NCI-H1417 (cell line): ENCODE measurements around the gene PDE1C.
"Not testable (repeated sequence)": the region's sequence is repeated elsewhere in the genome, so short reads cannot be mapped to it uniquely, and the experiment has no call there.

Experiments used
- DNase-seq, 3 experiments: peaks; one replicate each; lab custom pipeline; 2025; lab: John Stamatoyannopoulos, UW

Gene PDE1C

GRCh38 chr7:32043688-32044087 lies 26.5 kb downstream of the PDE1C start:
- DNase-seq: no peak

DNA sequence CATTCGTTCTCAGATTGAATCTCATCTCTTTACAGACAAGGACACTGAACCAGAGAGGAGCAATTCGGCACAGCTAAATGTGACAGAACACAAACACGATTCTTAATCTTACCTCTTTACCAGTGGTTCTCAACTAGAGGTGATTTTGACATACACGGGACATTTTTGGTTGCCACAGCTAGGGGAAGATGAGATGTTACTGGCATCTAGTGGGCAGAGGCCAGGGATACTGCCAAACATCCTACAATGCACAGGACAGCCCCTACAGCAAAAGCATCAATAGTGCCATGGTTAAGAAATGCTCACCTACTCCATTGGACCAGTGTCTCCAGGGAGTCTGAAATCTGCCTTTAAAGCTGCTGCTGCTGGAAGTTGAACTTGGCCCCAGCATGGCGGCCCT lies 27.3 kb downstream of the PDE1C start:
- DNase-seq: no peak

GRCh38 chr7:32039000-32039756 lies 31.0 kb downstream of the PDE1C start:
- peak in 1 of 3 experiments; percentile 6 for DNase-seq

DNA sequence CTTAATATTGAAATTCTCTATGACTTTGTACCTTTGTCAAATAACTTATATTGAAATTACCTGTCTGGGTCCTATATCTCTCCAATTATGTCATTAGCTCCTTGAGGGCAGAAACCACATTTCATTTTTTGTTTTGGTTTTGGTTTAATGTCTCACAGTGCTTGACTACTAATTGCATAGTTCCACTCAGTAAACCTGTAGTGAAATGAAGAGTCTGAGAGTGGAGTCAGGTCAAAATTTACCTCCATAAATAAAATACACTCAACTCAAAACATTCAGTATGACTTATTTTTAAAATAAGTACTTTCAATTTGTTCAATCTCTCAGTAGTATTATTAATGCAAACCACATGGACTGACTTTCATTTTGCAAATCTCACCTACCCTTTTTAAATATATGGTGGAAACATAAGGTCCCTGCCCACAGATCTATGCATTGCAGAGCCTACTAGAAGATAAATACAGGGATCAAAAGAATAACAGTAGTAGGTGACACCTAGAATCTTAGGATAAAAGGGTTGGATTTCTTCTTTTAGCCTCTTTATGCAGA lies 32.5 kb downstream of the PDE1C start:
- DNase-seq: no peak

DNA sequence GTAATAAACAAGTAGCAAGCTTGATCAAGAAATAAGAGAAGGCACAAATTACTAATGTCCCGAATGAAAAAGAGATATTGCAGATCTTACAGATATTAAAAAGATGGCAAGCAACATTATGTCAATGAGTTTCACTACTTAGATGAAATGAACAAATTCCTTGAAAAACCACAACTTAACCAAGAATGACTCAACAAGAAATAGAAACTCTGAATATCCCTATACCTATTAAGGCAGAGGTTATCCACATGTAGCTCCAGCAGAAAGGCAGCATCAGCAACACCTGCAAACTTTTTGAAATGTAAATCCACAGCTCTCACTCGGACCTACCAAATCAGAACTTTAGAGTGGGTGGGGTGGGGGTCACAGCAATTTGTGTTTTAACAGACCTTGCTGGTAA lies 33.6 kb downstream of the PDE1C start:
- no peak for DNase-seq

GRCh38 chr7:32034052-32034451 lies 36.2 kb downstream of the PDE1C start:
- DNase-seq: peak in 1 of 3 experiments; percentile 21

GRCh38 chr7:32033006-32033405 lies 37.2 kb downstream of the PDE1C start:
- no peak for DNase-seq

DNA sequence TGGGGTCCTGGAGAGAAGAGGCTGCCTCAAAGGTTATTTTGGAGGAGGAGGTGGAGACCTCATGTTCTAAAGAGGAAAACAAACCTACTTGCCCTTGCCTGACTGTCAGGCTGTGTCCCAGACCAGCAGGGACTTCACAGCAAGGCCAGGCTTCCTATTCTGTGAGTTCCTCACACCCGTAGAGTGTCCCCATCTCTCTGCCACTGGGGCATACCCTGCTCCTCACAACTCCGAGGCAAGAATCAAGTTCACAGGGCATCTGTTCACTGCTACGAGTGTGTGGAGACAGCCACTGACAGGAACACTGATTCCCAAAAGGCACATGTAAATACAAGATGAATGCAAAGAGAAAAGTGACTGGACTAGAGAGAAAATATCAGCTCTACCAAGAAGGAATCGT lies 38.0 kb downstream of the PDE1C start:
- no peak for DNase-seq

DNA sequence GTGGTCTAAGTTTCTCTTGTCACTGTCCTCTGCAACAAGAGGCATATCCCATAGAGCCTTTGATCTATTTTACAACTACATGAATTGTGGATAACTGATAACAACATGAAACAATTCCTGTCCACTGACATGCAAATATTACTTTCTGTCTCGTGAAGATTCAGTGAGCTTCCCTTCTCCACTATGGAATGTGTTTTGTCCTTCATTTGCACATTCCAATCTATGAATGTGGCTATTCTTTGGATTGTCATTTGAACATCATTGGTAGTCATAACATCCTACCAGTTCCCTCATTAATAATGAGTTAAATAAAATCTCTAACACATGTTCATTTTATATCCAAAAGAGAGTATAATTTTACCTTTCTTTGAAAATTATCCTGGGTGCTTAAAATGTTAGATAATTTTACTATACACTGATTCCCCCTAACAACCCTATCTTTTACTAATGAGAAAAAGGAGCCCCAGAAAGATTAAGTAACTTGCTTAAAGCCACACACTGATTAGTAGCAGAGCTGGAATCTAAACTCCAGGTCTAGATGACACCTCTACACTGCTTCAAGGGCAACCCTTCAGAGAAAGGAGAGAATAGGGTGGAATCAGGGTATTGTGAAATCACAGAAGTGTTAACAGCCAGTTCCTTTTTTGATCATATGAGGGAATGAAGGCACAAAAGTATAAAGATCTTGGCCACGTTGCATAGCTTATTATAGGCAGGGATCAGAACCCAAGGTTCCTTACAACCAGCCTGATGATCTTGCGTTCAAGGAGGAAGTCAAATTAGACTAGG lies 39.1 kb downstream of the PDE1C start:
- no peak for DNase-seq

DNA sequence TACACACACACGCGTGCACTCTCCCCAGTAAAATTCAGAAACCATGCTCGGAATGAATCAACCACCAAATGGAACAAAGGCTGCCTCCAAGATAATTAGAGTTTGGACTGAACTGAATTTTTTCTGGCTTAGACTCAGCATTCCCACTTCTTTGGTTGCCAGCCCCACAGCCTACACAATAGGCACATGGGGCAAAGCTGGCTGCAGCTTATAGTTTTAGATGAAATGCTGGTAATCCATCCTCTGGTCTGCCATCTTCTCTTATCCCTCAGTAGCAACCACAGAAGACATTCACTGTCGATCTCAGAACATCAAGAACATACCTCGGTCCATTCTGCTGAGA lies 44.2 kb downstream of the PDE1C start:
- no peak for DNase-seq

- DNase-seq: no peak
Observed at GRCh38 chr7:32025381-32026082, 44.7 kb downstream of the PDE1C start.

- DNase-seq: no peak
Observed at GRCh38 chr7:32023376-32023775, 46.8 kb downstream of the PDE1C start.

DNA sequence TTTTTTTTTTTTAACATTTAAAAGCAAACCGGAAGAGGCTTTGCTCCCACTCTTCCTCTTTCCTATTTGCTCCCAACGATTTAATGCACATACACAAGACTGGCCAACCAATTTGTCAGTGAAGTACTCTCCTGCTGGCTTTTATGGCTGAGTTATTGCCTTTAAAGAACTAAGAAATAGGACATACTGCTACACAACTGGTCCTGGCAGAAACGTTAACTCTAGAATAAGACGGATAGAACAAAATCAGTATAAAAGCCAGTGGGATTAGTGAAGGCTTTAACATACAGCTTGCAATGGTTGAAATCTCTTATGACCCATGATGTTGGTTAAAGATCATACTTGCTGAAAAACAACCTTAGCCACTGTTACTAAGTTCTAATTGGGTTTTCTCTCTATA lies 47.2 kb downstream of the PDE1C start:
- no peak for DNase-seq

DNA sequence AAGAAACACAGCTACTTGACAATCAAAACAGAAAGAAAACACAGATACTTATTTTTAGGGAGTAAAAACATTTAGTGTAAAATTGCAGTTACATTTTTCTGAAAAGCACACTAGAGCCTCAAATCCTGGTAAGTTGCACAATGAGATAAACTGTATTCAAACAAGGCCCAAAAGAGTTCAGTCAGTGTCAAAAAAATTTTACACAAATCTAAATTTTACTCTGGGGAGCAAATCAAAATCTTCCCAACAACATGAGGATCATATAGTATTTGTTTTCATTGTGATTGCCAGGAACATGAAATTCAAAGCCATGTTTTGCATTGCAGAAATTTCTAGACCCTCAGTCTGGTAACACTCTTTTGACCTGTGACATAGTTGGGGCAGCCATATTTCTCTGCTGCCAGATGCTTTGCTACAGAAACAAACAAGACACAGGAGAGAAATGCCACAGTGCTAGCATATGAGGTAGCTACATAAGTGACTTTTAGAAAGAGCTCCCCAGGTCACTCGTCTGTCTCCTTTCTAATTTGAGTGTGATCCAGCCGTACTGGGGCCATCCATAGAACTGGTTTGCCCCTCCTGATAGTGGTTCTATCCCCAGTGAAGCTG lies 49.6 kb downstream of the PDE1C start:
- no peak for DNase-seq

GRCh38 chr7:32018845-32019578 lies 51.2 kb downstream of the PDE1C start:
- no peak for DNase-seq

DNA sequence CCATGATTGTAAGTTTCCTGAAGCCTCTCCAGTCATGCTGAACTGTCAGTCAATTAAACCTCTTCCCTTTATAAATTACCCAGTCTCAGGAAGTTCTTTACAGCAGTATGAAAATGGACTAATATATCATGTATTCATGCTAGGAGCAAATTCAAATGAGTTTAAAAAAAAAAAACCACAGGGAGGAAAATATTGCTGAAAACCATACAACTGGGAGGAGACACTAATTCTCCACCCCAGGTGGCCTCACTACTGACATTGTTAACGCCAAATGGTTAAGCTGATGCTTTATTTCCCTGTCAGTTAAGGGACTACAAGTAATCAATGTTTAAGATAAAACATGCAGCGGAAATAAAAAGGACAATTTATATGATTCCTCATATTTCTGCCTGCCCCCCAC lies 55.1 kb downstream of the PDE1C start:
- no peak for DNase-seq

DNA sequence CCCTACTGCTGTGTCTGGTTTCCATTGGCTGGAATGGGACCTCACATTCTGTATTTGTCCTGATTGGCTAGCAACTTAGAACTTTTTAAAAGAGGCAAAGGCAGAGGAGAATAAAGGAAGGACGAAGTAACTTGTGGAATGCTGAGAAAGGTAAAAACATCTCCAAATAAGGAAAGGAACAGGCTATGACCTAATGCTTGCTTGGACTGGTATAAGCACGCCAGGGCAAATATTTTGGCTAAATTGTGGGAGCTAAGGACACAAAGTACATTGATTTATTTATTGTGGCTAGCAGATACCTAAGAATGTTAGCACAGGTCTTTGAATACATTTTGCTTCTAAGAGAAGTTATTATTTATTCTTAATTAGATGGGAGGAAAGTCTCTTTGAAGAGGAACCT lies 56.7 kb downstream of the PDE1C start:
- DNase-seq: not testable (repeated sequence)

- no peak for DNase-seq
Observed at GRCh38 chr7:32005577-32005976, 64.6 kb downstream of the PDE1C start.

GRCh38 chr7:32001948-32002347 lies 68.3 kb downstream of the PDE1C start:
- DNase-seq: no peak

GRCh38 chr7:31997423-31997822 lies 72.8 kb downstream of the PDE1C start:
- DNase-seq: no peak

DNA sequence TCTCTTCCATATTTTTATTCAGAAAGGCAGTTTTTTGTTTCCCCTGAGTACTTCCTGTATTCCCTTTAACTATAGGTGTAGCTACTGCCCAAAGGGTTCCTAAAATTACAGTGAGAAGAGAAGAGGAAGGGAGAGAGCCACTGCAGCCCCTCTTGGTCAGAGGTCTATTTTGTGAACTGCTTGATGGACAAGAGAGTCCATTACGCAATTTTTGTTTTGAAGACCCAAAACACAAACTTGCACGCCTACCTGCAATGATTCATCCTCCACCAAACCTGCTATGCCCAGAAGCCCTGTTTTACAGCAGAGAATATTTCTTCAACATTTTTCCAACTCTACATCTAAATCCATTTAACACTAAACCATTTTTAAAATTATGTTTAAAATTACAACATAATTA lies 75.1 kb downstream of the PDE1C start:
- no peak for DNase-seq

DNA sequence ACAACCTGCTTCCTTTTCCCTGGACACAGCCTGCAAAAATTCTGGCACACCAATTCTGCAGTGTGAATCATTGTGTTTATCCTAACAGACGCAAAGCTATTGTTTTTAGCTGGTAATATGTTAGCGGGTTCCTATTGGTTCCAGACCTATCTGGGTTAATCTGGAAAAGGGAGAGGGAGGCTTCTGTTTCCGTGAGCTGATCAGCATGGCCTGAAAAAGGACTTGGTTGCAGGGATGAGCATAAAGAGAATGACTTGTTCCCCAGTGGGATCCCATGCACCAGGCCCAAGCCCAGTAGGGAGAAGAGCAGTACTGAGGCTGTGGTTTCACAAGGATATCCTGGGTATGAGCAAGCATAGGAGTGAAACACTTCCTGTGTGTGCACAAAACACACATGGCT lies 78.4 kb downstream of the PDE1C start:
- no peak for DNase-seq
